ENCODE results near the gene SLC26A8.
"Not testable (repeated sequence)": the region's sequence is repeated elsewhere in the genome, so short reads cannot be mapped to it uniquely, and the experiment has no call there.

SLC26A8 gene

GRCh38 chr6:35920793-35921732, 103.4 kb downstream of the SLC26A8 start, which contains the start of gene SRPK1:
Gene SRPK1 (minus strand): TSS chr6:35921098. CDS start chr6:35921056, 42 bp downstream.
- H3K4me1 ChIP-seq (ENCODE audit: control insufficient read depth in 1 of 2, insufficient read depth in 2 of 2, low read length in 2 of 2) = peaks cover 24 to 31% of the 10 kb centered on the region in 2 donors
- no peaks in the 10 kb centered on the region for H3K36me3 ChIP-seq (ENCODE audit: control insufficient read depth in 1 of 2, insufficient read depth in 2 of 2, low read length in 2 of 2)
- H3K27ac ChIP-seq (ENCODE audit: low read depth, low read length) = peak within 1 kb of the TSS; percentile 69
- H3K27me3 ChIP-seq (ENCODE audit: control insufficient read depth in 1 of 2, insufficient read depth in 2 of 2, low read length in 2 of 2) = no peaks in the 10 kb centered on the region
- no peaks in the 10 kb centered on the region for H3K9me3 ChIP-seq (ENCODE audit: control insufficient read depth in 1 of 2, low read length in 2 of 2)
- peak within 1 kb of the TSS; percentile 87 to 99 for H3K4me3 ChIP-seq (ENCODE audit: low read depth in 1 of 2, low read length in 2 of 2)
- H3K9ac ChIP-seq (ENCODE audit: low read depth in 1 of 2, low read length in 2 of 2) = peak within 1 kb of the TSS; percentile 71 to 92

- Histone ChIP-seq H3K27me3 (ENCODE audit: control insufficient read depth in 1 of 2, insufficient read depth in 2 of 2, low read length in 2 of 2) (no peaks in the 10 kb centered on the region), H3K36me3 (ENCODE audit: control insufficient read depth in 1 of 2, insufficient read depth in 2 of 2, low read length in 2 of 2) (peaks cover 0 to 4% of the 10 kb centered on the region in 2 donors), H3K4me1 (ENCODE audit: control insufficient read depth in 1 of 2, insufficient read depth in 2 of 2, low read length in 2 of 2) (peaks cover 24 to 31% of the 10 kb centered on the region in 2 donors), H3K9ac (ENCODE audit: low read depth in 1 of 2, low read length in 2 of 2) (peak overlapping the region; percentile 71 to 92), H3K9me3 (ENCODE audit: control insufficient read depth in 1 of 2, low read length in 2 of 2) (no peaks in the 10 kb centered on the region), H3K4me3 (ENCODE audit: low read depth in 1 of 2, low read length in 2 of 2) (peak overlapping the region; percentile 87 to 99), H3K27ac (ENCODE audit: low read depth, low read length) (peak overlapping the region; percentile 69)
Observed at GRCh38 chr6:35919827-35920751, 104.4 kb downstream of the SLC26A8 start.

GRCh38 chr6:35919085-35919826, 105.2 kb downstream of the SLC26A8 start:
- Histone ChIP-seq H3K27me3 (ENCODE audit: control insufficient read depth in 1 of 2, insufficient read depth in 2 of 2, low read length in 2 of 2) (no peaks in the 10 kb centered on the region), H3K36me3 (ENCODE audit: control insufficient read depth in 1 of 2, insufficient read depth in 2 of 2, low read length in 2 of 2) (peaks cover 0 to 9% of the 10 kb centered on the region in 2 donors), H3K9me3 (ENCODE audit: control insufficient read depth in 1 of 2, low read length in 2 of 2) (no peaks in the 10 kb centered on the region), H3K9ac (ENCODE audit: low read depth in 1 of 2, low read length in 2 of 2) (peak overlapping the region; percentile 71 to 92), H3K4me3 (ENCODE audit: low read depth in 1 of 2, low read length in 2 of 2) (peak overlapping the region; percentile 87 to 99), H3K4me1 (ENCODE audit: control insufficient read depth in 1 of 2, insufficient read depth in 2 of 2, low read length in 2 of 2) (peaks cover 24 to 31% of the 10 kb centered on the region in 2 donors), H3K27ac (ENCODE audit: low read depth, low read length) (no peak overlapping the region)

- H3K9me3 ChIP-seq (ENCODE audit: control insufficient read depth in 1 of 2, low read length in 2 of 2); H3K27ac ChIP-seq (ENCODE audit: low read depth, low read length); H3K4me3 ChIP-seq (ENCODE audit: low read depth in 1 of 2, low read length in 2 of 2); H3K9ac ChIP-seq (ENCODE audit: low read depth in 1 of 2, low read length in 2 of 2); H3K27me3 ChIP-seq (ENCODE audit: control insufficient read depth in 1 of 2, insufficient read depth in 2 of 2, low read length in 2 of 2): not testable (repeated sequence)
- H3K36me3 ChIP-seq (ENCODE audit: control insufficient read depth in 1 of 2, insufficient read depth in 2 of 2, low read length in 2 of 2) = peaks cover 0 to 21% of the 10 kb centered on the region in 2 donors
- peaks cover 15 to 27% of the 10 kb centered on the region in 2 donors for H3K4me1 ChIP-seq (ENCODE audit: control insufficient read depth in 1 of 2, insufficient read depth in 2 of 2, low read length in 2 of 2)
Observed at GRCh38 chr6:35916893-35917292, 107.5 kb downstream of the SLC26A8 start.

- Histone ChIP-seq H3K36me3 (ENCODE audit: control insufficient read depth in 1 of 2, insufficient read depth in 2 of 2, low read length in 2 of 2) (peaks cover 0 to 24% of the 10 kb centered on the region in 2 donors), H3K27me3 (ENCODE audit: control insufficient read depth in 1 of 2, insufficient read depth in 2 of 2, low read length in 2 of 2) (no peaks in the 10 kb centered on the region), H3K4me3 (ENCODE audit: low read depth in 1 of 2, low read length in 2 of 2) (no peak overlapping the region), H3K9ac (ENCODE audit: low read depth in 1 of 2, low read length in 2 of 2) (no peak overlapping the region), H3K27ac (ENCODE audit: low read depth, low read length) (no peak overlapping the region), H3K9me3 (ENCODE audit: control insufficient read depth in 1 of 2, low read length in 2 of 2) (peaks cover 0 to 2% of the 10 kb centered on the region in 2 donors), H3K4me1 (ENCODE audit: control insufficient read depth in 1 of 2, insufficient read depth in 2 of 2, low read length in 2 of 2) (peaks cover 11 to 23% of the 10 kb centered on the region in 2 donors)
Observed at GRCh38 chr6:35916056-35916455, 108.4 kb downstream of the SLC26A8 start.

- H3K4me1 ChIP-seq (ENCODE audit: control insufficient read depth in 1 of 2, insufficient read depth in 2 of 2, low read length in 2 of 2) = peaks cover 11 to 21% of the 10 kb centered on the region in 2 donors
- H3K4me3 ChIP-seq (ENCODE audit: low read depth in 1 of 2, low read length in 2 of 2) = no peak overlapping the region
- no peak overlapping the region for H3K27ac ChIP-seq (ENCODE audit: low read depth, low read length)
- H3K27me3 ChIP-seq (ENCODE audit: control insufficient read depth in 1 of 2, insufficient read depth in 2 of 2, low read length in 2 of 2) = no peaks in the 10 kb centered on the region
- H3K36me3 ChIP-seq (ENCODE audit: control insufficient read depth in 1 of 2, insufficient read depth in 2 of 2, low read length in 2 of 2) = peaks cover 0 to 37% of the 10 kb centered on the region in 2 donors
- H3K9me3 ChIP-seq (ENCODE audit: control insufficient read depth in 1 of 2, low read length in 2 of 2) = peaks cover 0 to 13% of the 10 kb centered on the region in 2 donors
- H3K9ac ChIP-seq (ENCODE audit: low read depth in 1 of 2, low read length in 2 of 2) = no peak overlapping the region
Observed at GRCh38 chr6:35914536-35914935, 109.9 kb downstream of the SLC26A8 start.

GRCh38 chr6:35911871-35912653, 112.4 kb downstream of the SLC26A8 start:
- H3K9me3 ChIP-seq (ENCODE audit: control insufficient read depth in 1 of 2, low read length in 2 of 2) = peaks cover 0 to 23% of the 10 kb centered on the region in 2 donors
- peaks cover under 1% of the 10 kb centered on the region in 2 donors for H3K4me1 ChIP-seq (ENCODE audit: control insufficient read depth in 1 of 2, insufficient read depth in 2 of 2, low read length in 2 of 2)
- no peak overlapping the region for H3K9ac ChIP-seq (ENCODE audit: low read depth in 1 of 2, low read length in 2 of 2)
- H3K36me3 ChIP-seq (ENCODE audit: control insufficient read depth in 1 of 2, insufficient read depth in 2 of 2, low read length in 2 of 2) = peaks cover 0 to 53% of the 10 kb centered on the region in 2 donors
- no peak overlapping the region for H3K27ac ChIP-seq (ENCODE audit: low read depth, low read length)
- no peak overlapping the region for H3K4me3 ChIP-seq (ENCODE audit: low read depth in 1 of 2, low read length in 2 of 2)
- no peaks in the 10 kb centered on the region for H3K27me3 ChIP-seq (ENCODE audit: control insufficient read depth in 1 of 2, insufficient read depth in 2 of 2, low read length in 2 of 2)

- Histone ChIP-seq H3K36me3 (ENCODE audit: control insufficient read depth in 1 of 2, insufficient read depth in 2 of 2, low read length in 2 of 2) (peaks cover 0 to 45% of the 10 kb centered on the region in 2 donors), H3K9me3 (ENCODE audit: control insufficient read depth in 1 of 2, low read length in 2 of 2) (peaks cover 0 to 23% of the 10 kb centered on the region in 2 donors)
- not testable (repeated sequence) for H3K27me3 ChIP-seq (ENCODE audit: control insufficient read depth in 1 of 2, insufficient read depth in 2 of 2, low read length in 2 of 2); H3K4me3 ChIP-seq (ENCODE audit: low read depth in 1 of 2, low read length in 2 of 2); H3K4me1 ChIP-seq (ENCODE audit: control insufficient read depth in 1 of 2, insufficient read depth in 2 of 2, low read length in 2 of 2); H3K27ac ChIP-seq (ENCODE audit: low read depth, low read length); H3K9ac ChIP-seq (ENCODE audit: low read depth in 1 of 2, low read length in 2 of 2)
Observed at GRCh38 chr6:35909571-35909970, 114.9 kb downstream of the SLC26A8 start.
